ENCODE data around the gene TBL1Y.

The TBL1Y gene

GRCh38 chrY:7094365-7094764, 183.9 kb downstream of the TBL1Y start:
- no peak for DNase-seq

- no peak for DNase-seq
These were observed 186.5 kb downstream of the TBL1Y start for GRCh38 chrY:7097021-7097420.

- no peak for DNase-seq
These were observed 189.2 kb downstream of the TBL1Y start for GRCh38 chrY:7099742-7100141.

GRCh38 chrY:7102680-7103079, 192.2 kb downstream of the TBL1Y start:
- DNase-seq, result no peak

GRCh38 chrY:7107179-7107578, 196.7 kb downstream of the TBL1Y start:
- no peak for DNase-seq

GRCh38 chrY:7110086-7110485, 199.6 kb downstream of the TBL1Y start:
- DNase-seq, result no peak

- no peak for DNase-seq
These were observed 205.4 kb downstream of the TBL1Y start for GRCh38 chrY:7115871-7116270.

GRCh38 chrY:7122202-7122601, 211.7 kb downstream of the TBL1Y start:
- no peak for DNase-seq

GRCh38 chrY:7125136-7126056, 214.9 kb downstream of the TBL1Y start:
- DNase-seq, result no peak

GRCh38 chrY:7128211-7128610, 217.7 kb downstream of the TBL1Y start:
- DNase-seq, result no peak
